A172 (cell line): Measurements from ENCODE around the gene GRID1. TPM values are rescaled to one million over a fixed set of nuclear protein-coding genes. Genes with fewer than 3 reads are reported as not detected.

Source experiments
- DNase-seq: peaks from one replicate; pipeline ENCODE4 v3.0.0-alpha.2; 2015; ENCODE audit warnings: low spot score
- total RNA-seq: library from RNA; depleted of rRNA; stranded (reverse); fragments of >200 nt; shearing (Covaris generic); gene quantifications from 2 replicates; pipeline ENCODE4 v1.2.3, GENCODE V29; 2014; rRNA removed

The GRID1 gene
- total RNA-seq, 1 experiment from 2014 or later: 4.9 TPM

DNA sequence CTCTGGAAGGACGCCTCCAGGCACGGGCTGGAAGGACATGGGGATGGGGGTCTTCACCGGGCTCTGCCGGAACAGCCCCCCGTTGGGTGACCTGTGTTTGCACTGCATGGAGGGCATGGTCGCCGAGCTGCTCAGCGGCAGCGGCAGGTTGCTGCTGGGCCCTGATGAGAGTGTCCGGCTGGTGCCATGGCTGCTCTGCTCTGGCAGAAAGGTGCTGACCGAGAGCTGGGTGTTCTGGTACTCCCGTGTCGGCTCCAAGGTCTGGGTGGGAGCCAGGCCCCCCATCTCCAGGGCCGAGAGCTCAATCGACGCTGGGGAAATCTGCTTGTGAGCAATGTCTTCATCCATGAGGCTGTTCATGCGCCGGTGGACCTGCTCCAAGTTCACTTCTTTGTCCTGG, 764.3 kb downstream of the GRID1 start:
- DNase-seq: no peak

DNA sequence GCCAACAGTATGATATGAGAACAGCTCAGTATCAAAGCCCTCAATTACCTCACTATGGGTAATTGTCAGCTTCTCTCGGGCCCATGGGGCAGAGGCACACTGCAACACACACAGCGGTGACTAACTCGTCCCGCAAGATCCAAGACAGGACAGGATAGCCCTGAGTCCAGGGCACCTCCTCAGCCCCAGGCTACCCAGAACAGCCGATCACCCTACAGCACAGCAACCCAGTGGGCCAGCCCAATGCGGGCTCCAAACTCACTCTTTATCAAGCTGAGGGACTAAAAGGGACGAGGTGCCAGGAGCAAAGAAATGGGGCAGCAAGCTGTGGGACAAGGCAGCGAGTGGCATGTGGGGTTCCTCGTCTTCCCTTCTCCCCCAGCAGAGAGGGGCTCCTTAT, 765.1 kb downstream of the GRID1 start:
- DNase-seq: no peak

DNA sequence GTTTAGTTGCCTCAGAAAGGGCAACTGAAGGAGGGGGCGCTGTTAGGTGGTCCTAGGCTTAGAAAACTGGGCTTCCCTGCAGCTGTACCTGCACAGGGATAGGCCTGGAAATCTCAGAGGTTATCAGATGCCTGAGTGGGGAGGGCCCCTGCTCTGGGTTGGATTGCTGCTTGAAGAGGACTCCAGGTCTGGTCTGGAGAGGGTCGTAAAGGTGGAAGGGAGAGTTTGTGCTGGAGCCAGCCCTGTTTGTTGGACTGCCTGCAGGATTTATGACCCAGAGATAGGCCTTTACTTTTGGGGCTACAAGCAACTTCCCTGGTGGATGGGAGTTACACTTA, 765.9 kb downstream of the GRID1 start:
- DNase-seq: no peak

DNA sequence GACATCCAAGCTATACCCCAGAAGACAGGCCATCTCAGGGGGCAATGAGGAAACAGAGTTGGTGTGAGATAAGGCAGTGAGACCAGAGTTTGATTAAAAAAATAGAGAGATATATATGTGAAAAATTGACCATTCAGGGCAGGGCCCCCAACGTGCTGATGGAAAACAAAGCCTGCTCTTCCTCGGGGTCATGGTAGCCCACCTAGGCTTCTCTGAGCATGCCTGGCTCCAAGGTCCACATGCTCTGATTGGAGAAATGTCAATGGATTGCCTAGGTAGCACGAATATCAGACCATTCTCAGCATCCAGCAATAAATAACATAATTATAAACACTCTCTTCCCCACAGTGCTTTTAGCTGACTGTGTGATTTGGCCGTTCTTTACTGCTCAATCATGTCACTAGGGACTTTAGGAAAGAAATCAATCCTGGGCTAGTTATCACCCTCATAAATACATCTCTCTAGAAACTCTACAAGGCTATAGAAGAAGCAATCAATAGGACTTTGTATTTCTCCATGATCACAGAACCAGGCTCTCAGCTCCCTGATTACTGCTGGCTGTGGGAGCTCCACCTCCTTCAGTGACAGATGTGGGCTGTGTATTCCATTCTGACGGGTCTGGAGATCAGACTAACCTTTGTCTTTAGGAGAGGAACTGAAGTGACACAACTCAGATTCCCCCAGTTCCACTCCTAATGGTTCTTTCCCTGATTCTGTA, 766.4 kb downstream of the GRID1 start:
- no peak for DNase-seq

DNA sequence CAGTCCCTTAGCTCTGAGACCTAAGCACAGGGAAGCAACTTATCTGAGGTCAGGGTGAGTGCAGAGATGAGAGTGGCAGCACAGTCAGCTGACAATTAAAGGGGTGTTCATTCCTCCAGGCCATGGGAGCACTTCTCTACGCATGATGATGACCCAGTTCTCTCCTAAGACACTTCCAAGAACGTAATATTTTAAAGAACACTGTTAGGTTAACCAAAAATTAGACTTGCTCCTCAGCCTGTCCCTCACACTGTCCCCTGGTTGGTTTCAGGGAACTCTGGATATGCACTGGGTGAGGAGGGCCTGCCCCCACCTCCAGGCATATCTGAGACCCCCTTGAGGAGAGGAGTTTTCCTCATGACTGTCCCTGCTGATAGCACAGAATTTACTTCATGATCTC, 767.5 kb downstream of the GRID1 start:
- no peak for DNase-seq

DNA sequence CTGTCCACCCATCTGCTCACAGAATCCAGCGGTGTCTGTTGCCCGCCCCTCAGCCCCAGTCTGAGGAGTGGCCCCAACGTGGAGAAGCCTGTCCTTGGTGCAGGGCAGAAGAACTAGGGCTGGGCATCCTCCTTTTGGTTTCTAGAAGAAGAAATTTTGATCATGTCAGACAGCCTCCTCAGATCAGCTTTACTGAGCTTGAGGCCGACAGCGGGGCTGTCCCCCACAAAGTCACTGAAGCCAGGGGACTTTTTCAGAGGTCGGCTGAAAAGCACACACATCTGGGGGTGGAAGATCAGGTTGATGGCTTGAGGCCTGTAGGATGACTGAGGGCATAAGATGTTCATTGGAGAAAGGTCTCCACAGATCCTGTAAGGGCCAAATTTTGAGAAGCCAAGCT, 767.9 kb downstream of the GRID1 start:
- DNase-seq: no peak

DNA sequence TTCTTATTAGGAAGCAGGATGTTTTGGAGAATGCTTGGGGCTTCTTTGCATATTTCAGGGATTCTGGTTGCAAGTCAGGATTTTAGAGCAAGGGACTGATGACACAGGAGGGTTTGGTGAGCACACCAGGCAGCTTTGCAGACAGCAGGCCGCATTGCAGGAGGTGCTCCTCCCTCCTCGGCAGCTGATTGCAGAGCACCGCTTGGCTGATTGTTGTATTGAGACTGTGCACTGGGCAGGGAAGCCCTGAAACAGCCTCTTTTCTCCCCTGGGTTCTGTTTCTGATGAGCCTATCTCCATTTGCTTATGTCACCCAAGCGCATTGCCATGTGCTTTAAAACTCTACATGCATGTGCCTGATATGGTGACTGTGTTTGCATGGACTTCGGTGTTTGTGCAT, 769.6 kb downstream of the GRID1 start:
- DNase-seq: no peak

DNA sequence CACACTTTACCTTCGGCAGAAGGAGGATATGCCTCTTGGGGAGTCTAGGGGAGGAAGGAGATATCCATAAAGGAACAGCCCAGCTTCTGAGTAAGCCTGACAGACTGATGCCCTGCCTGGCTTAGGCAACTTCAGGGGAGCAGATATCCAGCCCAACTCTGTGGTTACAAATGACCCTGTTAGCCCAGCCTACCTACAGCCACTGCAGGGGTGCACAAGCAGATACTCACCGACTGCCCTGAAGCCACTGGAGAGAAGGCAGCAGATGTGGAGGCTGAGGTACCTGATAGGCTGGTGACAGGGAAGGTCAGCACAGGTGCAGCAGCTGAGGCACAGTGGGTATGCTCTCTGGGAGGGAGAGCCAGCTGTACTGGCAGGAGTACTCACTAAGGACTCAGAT, 770.2 kb downstream of the GRID1 start:
- no peak for DNase-seq

DNA sequence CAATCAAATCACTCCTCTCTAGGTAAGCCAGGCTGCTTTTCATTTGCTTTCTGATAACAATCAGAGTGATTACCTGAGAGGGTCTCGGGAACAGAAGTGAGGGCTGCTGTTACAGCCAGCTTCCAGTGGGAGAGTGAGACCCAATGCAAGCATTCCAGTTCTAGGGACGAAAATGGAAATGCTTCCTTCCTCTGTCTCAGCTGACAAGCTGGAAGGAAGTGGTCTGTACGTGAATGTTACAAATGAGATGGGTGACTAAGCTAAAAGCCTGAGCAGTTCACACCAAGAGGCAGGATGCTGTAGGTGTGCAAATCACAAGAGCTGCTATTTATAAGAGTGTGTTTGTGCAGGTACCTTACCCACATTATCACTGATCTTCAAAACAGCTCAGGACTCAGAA, 772.4 kb downstream of the GRID1 start:
- DNase-seq: peak; percentile 46

DNA sequence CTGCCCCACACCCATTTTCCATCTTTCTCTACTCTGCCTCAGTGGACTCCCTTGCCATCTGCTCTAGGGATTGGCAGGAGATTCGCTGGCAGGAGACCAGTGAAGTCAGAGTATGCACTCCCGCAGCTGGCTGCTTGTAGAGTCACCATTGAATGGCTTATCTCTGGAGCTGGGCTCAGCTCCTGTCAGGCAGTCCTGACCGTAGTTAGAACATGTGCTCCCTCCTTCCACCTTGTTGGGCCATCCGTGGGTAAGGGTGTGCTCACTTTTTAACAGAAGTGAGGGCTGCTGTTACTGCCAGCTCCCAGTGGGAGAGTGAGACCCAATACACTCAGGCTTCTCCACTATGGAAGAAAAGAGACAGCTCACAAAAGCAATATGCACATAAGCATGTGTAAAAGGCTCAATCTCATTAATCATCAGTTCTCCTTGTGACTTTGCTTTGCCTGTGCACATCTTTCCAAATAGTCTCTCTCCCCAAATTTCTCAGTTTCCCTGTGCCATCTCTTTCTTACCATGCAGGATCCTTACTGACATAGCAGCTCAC, 773.3 kb downstream of the GRID1 start:
- DNase-seq: no peak

DNA sequence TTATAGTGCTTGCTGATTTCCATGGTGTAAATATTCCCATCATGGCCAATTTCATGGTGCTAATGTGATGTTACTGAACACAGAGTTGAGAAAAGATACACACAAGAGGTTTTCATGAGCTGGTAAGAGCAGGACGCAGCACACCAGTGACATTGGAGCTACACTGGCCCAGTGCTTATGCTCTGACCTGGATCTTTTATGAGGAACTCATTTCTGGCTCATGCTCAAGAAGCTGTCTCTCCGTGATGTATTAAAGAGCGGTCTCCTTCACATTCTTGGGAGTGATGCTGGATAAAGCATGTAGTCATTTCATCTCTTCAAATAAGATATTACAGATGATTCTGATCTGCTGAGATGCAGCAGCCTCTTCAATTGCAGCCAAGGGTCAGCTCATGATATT, 785.2 kb downstream of the GRID1 start:
- DNase-seq: no peak

DNA sequence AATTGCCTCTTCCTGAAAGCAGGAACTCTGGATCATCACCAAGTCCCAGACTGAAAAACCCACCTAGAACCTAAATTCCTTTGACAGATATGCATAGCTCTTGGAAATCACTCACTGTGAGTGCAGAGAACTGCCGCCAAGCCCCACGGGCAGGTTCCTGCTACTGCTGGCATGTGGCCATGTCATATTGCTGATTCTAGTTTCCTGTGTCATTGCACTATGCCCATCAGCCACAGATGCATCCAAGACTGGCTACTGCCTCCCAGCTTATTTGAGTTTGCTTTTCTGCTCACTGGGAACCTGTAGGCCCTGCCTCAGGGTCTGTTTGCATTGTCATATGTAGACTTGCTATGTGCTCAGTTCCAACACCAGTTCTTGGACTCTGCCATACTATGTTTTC, 786.0 kb downstream of the GRID1 start:
- no peak for DNase-seq

DNA sequence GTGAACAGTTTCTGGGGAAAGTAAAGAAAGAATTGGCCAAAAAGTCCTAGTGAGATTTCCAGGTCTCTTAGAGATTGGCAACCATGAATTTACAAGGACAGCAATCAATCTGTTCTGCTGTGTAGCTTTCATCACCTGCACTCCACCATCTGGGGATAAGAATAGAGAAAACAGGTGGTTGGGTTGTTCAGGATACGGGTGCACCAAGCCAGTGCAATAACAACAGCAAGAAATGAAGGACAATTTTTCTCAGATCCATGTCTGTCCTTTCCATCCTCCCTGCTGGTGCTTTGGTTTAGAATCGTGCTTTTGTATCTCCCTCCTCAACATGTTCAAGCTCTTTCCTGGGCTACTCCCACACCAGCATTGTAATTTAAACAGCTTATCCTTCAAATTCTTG, 787.7 kb downstream of the GRID1 start:
- DNase-seq: no peak

DNA sequence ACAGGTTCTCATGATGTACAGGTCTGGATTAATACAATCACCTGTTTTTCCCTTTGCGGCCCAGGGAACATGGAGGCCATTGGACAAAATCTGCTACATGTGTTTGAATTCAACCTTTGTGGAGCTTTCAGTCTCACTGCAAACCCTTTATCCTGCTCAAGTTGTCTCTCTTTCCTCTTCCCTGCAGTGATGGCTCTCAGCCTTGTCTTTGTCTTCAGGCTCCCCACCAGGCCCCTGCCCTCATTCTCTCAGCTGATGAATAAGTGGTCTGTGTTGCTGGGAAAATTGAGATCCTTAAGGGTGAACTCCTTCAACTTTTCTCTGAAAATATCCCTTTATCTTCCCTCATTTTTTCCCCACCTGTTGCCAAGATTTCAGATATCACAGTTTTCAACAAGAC, 791.2 kb downstream of the GRID1 start:
- no peak for DNase-seq

DNA sequence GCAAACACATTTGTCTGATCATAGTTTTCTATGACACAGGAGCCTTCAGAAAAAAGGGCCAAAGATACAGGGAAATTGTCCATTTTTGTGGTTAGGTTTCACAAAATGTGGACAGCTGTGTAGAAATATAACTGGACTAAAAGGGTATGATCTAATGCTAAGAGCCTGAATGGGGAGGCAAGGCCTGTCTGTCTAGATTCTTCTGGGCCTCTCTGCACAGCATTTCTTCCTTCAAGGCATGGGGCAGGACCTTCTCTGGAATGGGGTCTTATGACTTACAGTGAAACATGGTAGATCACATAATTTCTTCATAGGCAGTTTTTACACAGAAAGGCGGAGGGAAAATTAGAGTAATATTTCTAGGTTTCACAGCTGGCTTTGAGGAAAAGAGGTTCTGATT, 795.7 kb downstream of the GRID1 start:
- no peak for DNase-seq

DNA sequence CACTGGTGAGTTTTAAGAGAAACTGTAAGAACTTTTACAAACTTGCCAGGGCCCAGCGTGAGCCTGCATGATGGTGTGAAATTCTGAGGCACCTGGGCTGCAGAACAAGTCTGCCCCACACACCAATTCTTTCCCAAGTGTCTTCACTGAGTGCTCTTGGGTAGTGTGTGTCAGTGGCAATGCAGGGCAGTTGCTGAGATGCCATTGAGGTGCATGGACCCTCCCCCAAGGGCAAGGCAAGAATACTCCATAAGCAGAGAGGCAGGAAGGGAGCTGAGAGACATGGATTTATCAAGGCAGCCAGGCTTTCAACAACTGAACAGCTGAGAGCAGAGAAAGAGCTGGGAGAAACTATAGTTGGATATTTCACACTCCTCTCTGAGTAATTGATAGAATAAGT, 801.2 kb downstream of the GRID1 start:
- no peak for DNase-seq

DNA sequence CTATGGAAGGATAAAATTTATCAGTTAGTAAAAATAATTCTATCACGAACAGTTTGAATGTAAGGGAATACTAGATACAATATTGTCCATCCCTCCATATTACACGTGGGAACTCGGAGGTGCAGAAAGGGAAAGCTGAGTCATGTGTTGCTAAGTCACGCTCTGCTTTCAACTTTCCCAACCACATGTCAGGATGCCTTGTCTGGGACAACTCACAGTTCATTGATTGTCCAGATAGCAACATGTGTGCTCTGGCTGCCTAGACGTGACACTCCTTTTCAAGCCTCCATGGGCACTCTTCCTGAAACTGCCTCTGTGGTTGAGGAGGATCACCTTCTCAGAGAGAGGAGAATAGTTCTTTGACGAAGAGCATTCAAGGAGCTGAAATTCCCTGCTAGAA, 808.1 kb downstream of the GRID1 start:
- DNase-seq: no peak

DNA sequence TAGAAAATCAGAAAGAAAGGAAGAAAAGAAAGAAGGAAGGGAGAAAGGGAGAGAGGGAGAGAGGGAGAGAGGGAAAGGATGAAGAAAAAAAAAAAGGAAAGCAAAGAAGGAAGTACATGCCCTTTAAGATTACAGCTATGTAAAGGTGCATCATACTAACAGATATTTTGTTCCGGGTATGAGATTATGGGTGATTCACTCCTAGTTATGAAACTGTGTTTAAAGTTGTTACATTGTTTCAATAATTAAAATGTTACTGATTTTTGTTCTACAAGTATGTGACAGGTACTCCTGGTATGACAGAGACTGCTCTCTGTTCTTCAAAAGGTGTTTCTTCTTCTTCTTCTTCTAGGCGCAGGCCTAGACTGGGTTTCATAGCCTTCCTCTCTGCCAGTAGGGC, 808.9 kb downstream of the GRID1 start:
- DNase-seq: no peak

DNA sequence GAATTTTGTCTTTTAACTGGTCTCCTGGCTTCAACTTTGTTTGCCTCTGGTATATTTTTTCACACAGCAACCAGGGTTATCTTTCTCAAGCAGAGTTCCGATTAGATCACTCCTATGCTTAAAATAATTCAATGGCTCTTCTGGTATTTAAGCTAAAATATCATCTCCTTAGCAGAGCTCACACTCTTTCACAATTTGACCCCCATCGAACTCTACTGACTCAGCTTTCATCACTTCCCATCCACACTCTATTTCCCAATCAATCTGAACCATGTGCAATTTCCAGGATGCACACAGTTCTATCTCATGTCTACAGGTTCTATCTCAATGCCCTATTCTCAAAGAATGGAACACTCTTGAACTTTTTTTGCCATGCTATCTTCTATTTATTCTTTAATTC, 809.5 kb downstream of the GRID1 start:
- no peak for DNase-seq

Other genes with a start within 250 kb of the GRID1 start
- gene WAPL, start 155.0 kb upstream of the GRID1 start, total RNA-seq: 44.2 and 53.0 TPM in 2 replicates